Stimulated activated CD4-positive, alpha-beta T cell treated with anti-CD3 and anti-CD28 coated beads, Interleukin-2, amount 100 ng/mL, for 48 hours (primary cell): ENCODE measurements around the gene GOLGA6D.
"Not testable (repeated sequence)": the region's sequence is repeated elsewhere in the genome, so short reads cannot be mapped to it uniquely, and the experiment has no call there.

Experiments
- DNase-seq, 2 donors: peaks; one replicate each; pipeline ENCODE4 v3.0.0-alpha.2; 2020

Gene GOLGA6D

GRCh38 chr15:75335313-75335704 lies 52.7 kb downstream of the GOLGA6D start:
- DNase-seq = no peak

GRCh38 chr15:75335705-75336355 lies 53.2 kb downstream of the GOLGA6D start, which contains the start of gene COMMD4:
Gene COMMD4, plus strand, starts transcription at chr15:75336063. Its CDS starts 27 bp downstream, at chr15:75336090.
- peak; percentile 85 to 87 for DNase-seq

- no peak for DNase-seq
Observed at GRCh38 chr15:75338661-75339240, 56.1 kb downstream of the GOLGA6D start.

- no peak for DNase-seq
Observed at GRCh38 chr15:75339531-75340240, 57.1 kb downstream of the GOLGA6D start.

- DNase-seq = no peak
Observed at GRCh38 chr15:75342221-75342620, 59.6 kb downstream of the GOLGA6D start.

GRCh38 chr15:75343953-75344352 lies 61.3 kb downstream of the GOLGA6D start:
- DNase-seq = not testable (repeated sequence)
